NT2/D1 (cell line): ENCODE measurements around the gene SLC37A1.

Source experiments
- YY1 ChIP-seq: IDR thresholded peaks from 2 replicates; pipeline ENCODE4 v1.6.1; 2011; ENCODE audit not compliant: insufficient read length, insufficient read depth
- ZNF274 ChIP-seq: IDR thresholded peaks from 2 replicates; pipeline ENCODE4 v1.6.1; 2011; ENCODE audit warnings: mild to moderate bottlenecking, low read depth, low read length

DNA sequence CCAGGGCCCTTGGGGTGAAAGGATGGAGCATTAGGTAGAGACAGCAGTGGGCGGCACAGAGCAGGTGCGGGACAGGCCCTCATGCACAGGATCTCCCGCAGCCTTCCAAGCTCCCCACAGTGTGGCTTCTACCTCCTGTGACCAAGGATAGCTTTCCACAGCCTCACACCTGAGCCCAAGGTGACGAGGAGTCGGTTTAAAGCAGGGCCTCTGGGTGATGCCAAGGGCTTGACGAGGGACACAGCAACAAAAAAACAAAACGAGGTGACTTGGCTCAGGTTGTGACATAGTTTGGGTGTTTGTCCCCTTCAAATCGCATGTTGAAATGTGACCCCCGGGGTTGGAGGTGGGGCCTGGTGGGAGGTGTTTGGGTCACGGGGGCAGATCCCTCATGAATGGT lies 32.9 kb upstream of the SLC37A1 start:
- no peak for TF ChIP-seq ZNF274
- no peak for TF ChIP-seq YY1
